Skeletal muscle cell (primary cell): ENCODE measurements around the gene CCDC92.

ENCODE experiments used
- DNase-seq: peaks from one replicate; pipeline ENCODE4 v3.0.0-alpha.2; 2010; ENCODE audit warnings: low read depth
- H3K4me3 ChIP-seq: 2 replicates; pipeline ENCODE4 v1.5.1; 2011; ENCODE audit warnings: low read depth, mild to moderate bottlenecking, control low read depth, low read length, moderate library complexity

Gene CCDC92

GRCh38 chr12:123984903-123985302 lies 12.3 kb upstream of the CCDC92 start:
- DNase-seq: no peak
- no peak overlapping the region for H3K4me3 ChIP-seq

- no peak for DNase-seq
- no peak overlapping the region for H3K4me3 ChIP-seq
These were observed 11.3 kb upstream of the CCDC92 start for GRCh38 chr12:123983822-123984485.

- H3K4me3 ChIP-seq: no peak overlapping the region
- no peak for DNase-seq
These were observed 9.6 kb upstream of the CCDC92 start for GRCh38 chr12:123982269-123982668.

- no peak for DNase-seq
- H3K4me3 ChIP-seq: no peak overlapping the region
These were observed 6.9 kb upstream of the CCDC92 start for GRCh38 chr12:123979566-123979965.

- DNase-seq: no peak
- H3K4me3 ChIP-seq: no peak overlapping the region
These were observed 3.7 kb upstream of the CCDC92 start for GRCh38 chr12:123976227-123976826.

GRCh38 chr12:123973552-123974341 lies 1.1 kb upstream of the CCDC92 start:
- H3K4me3 ChIP-seq: peak overlapping the region; percentile 78
- DNase-seq: no peak

GRCh38 chr12:123971770-123972456 lies 718 bp downstream of the CCDC92 start:
- peak overlapping the region; percentile 78 for H3K4me3 ChIP-seq
- DNase-seq: no peak

- H3K4me3 ChIP-seq: peak overlapping the region; percentile 78
- no peak for DNase-seq
These were observed 1.2 kb downstream of the CCDC92 start for GRCh38 chr12:123971449-123971769.

GRCh38 chr12:123967121-123967586 lies 5.5 kb downstream of the CCDC92 start:
- H3K4me3 ChIP-seq: no peak overlapping the region
- DNase-seq: no peak

- DNase-seq: no peak
- no peak overlapping the region for H3K4me3 ChIP-seq
These were observed 6.0 kb downstream of the CCDC92 start for GRCh38 chr12:123966596-123966995.

GRCh38 chr12:123965382-123965781 lies 7.2 kb downstream of the CCDC92 start:
- no peak for DNase-seq
- H3K4me3 ChIP-seq: no peak overlapping the region

GRCh38 chr12:123963821-123964220 lies 8.8 kb downstream of the CCDC92 start:
- no peak overlapping the region for H3K4me3 ChIP-seq
- DNase-seq: no peak

- no peak for DNase-seq
- H3K4me3 ChIP-seq: no peak overlapping the region
These were observed 10.1 kb downstream of the CCDC92 start for GRCh38 chr12:123962513-123962912.

GRCh38 chr12:123961585-123962345 lies 10.9 kb downstream of the CCDC92 start:
- no peak for DNase-seq
- H3K4me3 ChIP-seq: no peak overlapping the region

- no peak overlapping the region for H3K4me3 ChIP-seq
- DNase-seq: no peak
These were observed 11.8 kb downstream of the CCDC92 start for GRCh38 chr12:123960856-123961255.

GRCh38 chr12:123960029-123960735 lies 12.4 kb downstream of the CCDC92 start:
- no peak overlapping the region for H3K4me3 ChIP-seq
- no peak for DNase-seq

- no peak overlapping the region for H3K4me3 ChIP-seq
- no peak for DNase-seq
These were observed 13.8 kb downstream of the CCDC92 start for GRCh38 chr12:123958876-123959275.

- H3K4me3 ChIP-seq: no peak overlapping the region
- DNase-seq: no peak
These were observed 14.2 kb downstream of the CCDC92 start for GRCh38 chr12:123958462-123958861.

- no peak overlapping the region for H3K4me3 ChIP-seq
- DNase-seq: no peak
These were observed 15.4 kb downstream of the CCDC92 start for GRCh38 chr12:123957196-123957595.
